ENCODE data around the gene INSYN1. TPM values are rescaled to one million over a fixed set of nuclear protein-coding genes. Genes with fewer than 3 reads are reported as not detected.

The INSYN1 gene
- total RNA-seq, 4 donors from 2014 or later = 1.5 to 4.5 (median 2.3) TPM

DNA sequence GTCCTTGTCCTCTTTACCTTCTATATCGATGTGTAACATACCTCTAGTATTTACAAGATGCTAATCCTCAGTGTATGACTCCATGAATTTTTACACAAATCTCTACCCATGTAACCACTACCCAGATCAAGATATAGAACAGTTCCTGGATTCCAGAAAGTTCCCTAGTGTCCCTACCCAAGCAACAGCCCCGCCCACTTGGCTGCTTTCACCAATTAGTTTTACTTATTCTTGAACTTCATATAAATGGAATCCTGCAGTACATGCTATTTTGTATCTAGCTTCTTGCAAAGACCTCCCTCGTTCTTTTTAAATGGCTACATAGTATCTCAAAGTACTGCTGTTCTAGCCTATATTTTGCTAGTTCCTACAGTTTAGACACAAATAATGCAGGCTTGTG is 35.9 kb downstream of the INSYN1 start:
- no peak overlapping the region for H3K4me3 ChIP-seq
- H3K36me3 ChIP-seq = no peaks in the 10 kb centered on the region
- no peak for DNase-seq
- no peaks in the 10 kb centered on the region for H3K27me3 ChIP-seq
- H3K9me3 ChIP-seq = no peaks in the 10 kb centered on the region
- WGBS, 2 donors (ENCODE audit: low coverage in 1 of 2) = 74 to 100% methylated on average over 1 to 3 of the region's 3 CpGs
- TF ChIP-seq EP300 (IDR thresholded peaks at IDR 0.05; ENCODE audit: low read depth) (no peak), POLR2AphosphoS5 (IDR thresholded peaks at IDR 0.05) (no peak), POLR2A (IDR thresholded peaks at IDR 0.05) (no peak)
- TF ChIP-seq, protein P1, sequence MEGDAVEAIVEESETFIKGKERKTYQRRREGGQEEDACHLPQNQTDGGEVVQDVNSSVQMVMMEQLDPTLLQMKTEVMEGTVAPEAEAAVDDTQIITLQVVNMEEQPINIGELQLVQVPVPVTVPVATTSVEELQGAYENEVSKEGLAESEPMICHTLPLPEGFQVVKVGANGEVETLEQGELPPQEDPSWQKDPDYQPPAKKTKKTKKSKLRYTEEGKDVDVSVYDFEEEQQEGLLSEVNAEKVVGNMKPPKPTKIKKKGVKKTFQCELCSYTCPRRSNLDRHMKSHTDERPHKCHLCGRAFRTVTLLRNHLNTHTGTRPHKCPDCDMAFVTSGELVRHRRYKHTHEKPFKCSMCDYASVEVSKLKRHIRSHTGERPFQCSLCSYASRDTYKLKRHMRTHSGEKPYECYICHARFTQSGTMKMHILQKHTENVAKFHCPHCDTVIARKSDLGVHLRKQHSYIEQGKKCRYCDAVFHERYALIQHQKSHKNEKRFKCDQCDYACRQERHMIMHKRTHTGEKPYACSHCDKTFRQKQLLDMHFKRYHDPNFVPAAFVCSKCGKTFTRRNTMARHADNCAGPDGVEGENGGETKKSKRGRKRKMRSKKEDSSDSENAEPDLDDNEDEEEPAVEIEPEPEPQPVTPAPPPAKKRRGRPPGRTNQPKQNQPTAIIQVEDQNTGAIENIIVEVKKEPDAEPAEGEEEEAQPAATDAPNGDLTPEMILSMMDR (IDR thresholded peaks at IDR 0.05) = no peak
- in situ Hi-C loops (cut with MboI; ENCODE audit: low pct_ligation_motif_present in 1 of 4, low pct_unique_long_range_greater_than_20kb in 1 of 4, low sequenced_read_pairs in 3 of 4) = loop anchor here in 1 of 4 donors (25.0 kb wide), 1 partner anchor 155 kb away; no protein-coding TSS in a partner anchor
- no peaks in the 10 kb centered on the region for H3K4me1 ChIP-seq
- H3K27ac ChIP-seq = no peak overlapping the region
- intact Hi-C loops (cut with DNase I; ENCODE audit: low total_unique reads) = no loop called here

DNA sequence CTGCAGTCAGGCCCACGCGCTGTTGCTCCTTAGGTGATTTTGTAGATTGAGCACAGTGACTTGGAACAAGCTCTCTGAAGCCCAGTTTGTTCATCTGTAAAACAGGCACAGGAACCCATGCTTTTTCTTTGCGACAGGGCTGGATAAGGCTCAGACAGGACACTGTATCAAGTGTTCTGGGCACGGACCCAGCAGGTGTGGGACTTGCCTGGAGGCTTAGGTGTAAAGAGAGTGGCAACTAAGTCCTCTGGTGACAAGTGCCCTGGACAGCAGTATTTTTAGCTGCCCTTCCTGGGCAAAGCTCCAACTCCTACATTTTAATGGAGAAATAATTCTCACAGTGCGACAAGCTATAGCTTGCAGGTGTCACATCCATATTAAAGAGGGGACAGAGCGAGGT is 36.7 kb downstream of the INSYN1 start:
- H3K27ac ChIP-seq = no peak overlapping the region
- H3K4me1 ChIP-seq = no peaks in the 10 kb centered on the region
- no peaks in the 10 kb centered on the region for H3K36me3 ChIP-seq
- intact Hi-C loops (cut with DNase I; ENCODE audit: low total_unique reads) (no loop called here), in situ Hi-C loops (cut with MboI; ENCODE audit: low pct_ligation_motif_present in 1 of 4, low pct_unique_long_range_greater_than_20kb in 1 of 4, low sequenced_read_pairs in 3 of 4) (loop anchor here in 1 of 4 donors (25.0 kb wide), 1 partner anchor 154 kb away; no protein-coding TSS in a partner anchor)
- 65% methylated on average over 6 of the region's 6 CpGs; no CpG with 5 or more reads in 1 of the 2 donors for WGBS, 2 donors (ENCODE audit: low coverage in 1 of 2)
- no peaks in the 10 kb centered on the region for H3K27me3 ChIP-seq
- no peak for DNase-seq
- TF ChIP-seq EP300 (IDR thresholded peaks at IDR 0.05; ENCODE audit: low read depth) (no peak), POLR2AphosphoS5 (IDR thresholded peaks at IDR 0.05) (no peak), POLR2A (IDR thresholded peaks at IDR 0.05) (no peak)
- TF ChIP-seq, protein P1 (IDR thresholded peaks at IDR 0.05) = no peak
- H3K9me3 ChIP-seq = no peaks in the 10 kb centered on the region
- H3K4me3 ChIP-seq = no peak overlapping the region

DNA sequence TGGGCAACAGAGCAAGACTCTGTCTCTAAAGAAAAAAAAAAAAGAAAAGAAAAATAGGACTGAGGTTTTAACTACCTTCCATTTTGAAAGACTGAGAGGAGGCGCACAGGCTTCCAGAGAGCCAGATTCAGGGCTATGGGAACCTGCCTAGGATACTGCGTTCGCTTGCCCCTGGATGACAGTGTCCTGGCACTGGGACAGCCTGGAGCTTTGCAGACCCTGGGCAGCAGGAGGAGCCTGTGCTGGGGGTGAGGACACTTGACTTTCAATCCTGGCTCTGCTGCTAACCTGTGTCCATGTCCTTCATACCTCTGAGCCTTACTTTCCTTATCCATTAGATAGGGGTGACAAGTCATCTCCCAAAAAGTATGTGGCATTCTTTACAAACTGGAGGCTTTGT is 37.7 kb downstream of the INSYN1 start:
- Histone ChIP-seq H3K27me3 (no peaks in the 10 kb centered on the region), H3K4me3 (no peak overlapping the region), H3K4me1 (no peaks in the 10 kb centered on the region), H3K27ac (no peak overlapping the region), H3K36me3 (no peaks in the 10 kb centered on the region), H3K9me3 (no peaks in the 10 kb centered on the region)
- no peak for TF ChIP-seq POLR2A (IDR thresholded peaks at IDR 0.05)
- no peak for TF ChIP-seq EP300 (IDR thresholded peaks at IDR 0.05; ENCODE audit: low read depth)
- TF ChIP-seq, protein P1 (IDR thresholded peaks at IDR 0.05) = no peak
- TF ChIP-seq POLR2AphosphoS5 (IDR thresholded peaks at IDR 0.05) = no peak
- WGBS, 2 donors (ENCODE audit: low coverage in 1 of 2) = 91% methylated on average over 3 of the region's 3 CpGs; no CpG with 5 or more reads in 1 of the 2 donors
- DNase-seq = no peak
- intact Hi-C loops (cut with DNase I; ENCODE audit: low total_unique reads) = no loop called here
- in situ Hi-C loops (cut with MboI; ENCODE audit: low pct_ligation_motif_present in 1 of 4, low pct_unique_long_range_greater_than_20kb in 1 of 4, low sequenced_read_pairs in 3 of 4) = loop anchor here in 1 of 4 donors (25.0 kb wide), 1 partner anchor 153 kb away; no protein-coding TSS in a partner anchor

DNA sequence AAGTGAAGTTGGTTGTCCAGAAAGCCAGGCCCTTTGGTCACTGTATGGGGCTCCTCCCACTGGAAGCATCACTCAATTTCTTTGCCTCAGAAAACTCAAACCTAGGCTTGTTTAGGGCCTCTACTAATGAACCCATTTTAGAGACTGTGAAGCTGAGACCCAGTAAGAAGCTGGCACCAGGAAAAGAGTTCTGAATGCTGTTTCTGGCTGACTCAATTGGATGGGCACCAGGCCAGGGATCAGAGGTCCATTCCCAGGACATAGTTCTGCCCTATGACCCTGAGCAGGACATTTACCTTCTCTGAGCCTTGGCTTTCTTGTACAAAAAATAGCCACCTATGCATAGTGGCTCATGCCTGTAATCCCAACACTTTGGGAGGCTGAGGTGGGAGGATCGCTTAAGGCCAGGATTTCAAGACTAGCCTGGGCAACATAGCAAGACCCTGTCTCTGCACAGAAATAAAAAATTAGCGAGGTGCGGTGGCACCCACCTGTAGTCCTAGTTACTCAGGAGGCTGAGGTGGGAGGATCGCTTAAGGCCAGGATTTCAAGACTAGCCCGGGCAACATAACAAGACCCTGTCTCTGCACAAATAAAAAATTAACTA is 38.4 kb downstream of the INSYN1 start:
- Histone ChIP-seq H3K27ac (no peak overlapping the region), H3K9me3 (no peaks in the 10 kb centered on the region), H3K4me3 (no peak overlapping the region), H3K4me1 (peaks cover 0 to 2% (median 0%) of the 10 kb centered on the region in 4 donors), H3K27me3 (no peaks in the 10 kb centered on the region), H3K36me3 (no peaks in the 10 kb centered on the region)
- DNase-seq = no peak
- in situ Hi-C loops (cut with MboI; ENCODE audit: low pct_ligation_motif_present in 1 of 4, low pct_unique_long_range_greater_than_20kb in 1 of 4, low sequenced_read_pairs in 3 of 4) = loop anchor here in 1 of 4 donors (25.0 kb wide), 1 partner anchor 152 kb away; no protein-coding TSS in a partner anchor
- TF ChIP-seq POLR2AphosphoS5 (IDR thresholded peaks at IDR 0.05) = no peak
- no peak for TF ChIP-seq EP300 (IDR thresholded peaks at IDR 0.05; ENCODE audit: low read depth)
- no peak for TF ChIP-seq POLR2A (IDR thresholded peaks at IDR 0.05)
- TF ChIP-seq, protein P1 (IDR thresholded peaks at IDR 0.05) = no peak
- 95 to 97% methylated on average over 5 of the region's 5 CpGs for WGBS, 2 donors (ENCODE audit: low coverage in 1 of 2)
- intact Hi-C loops (cut with DNase I; ENCODE audit: low total_unique reads) = no loop called here
